GM21390 (cell line): ENCODE results near the gene PACRGL.

Experiments
- ATAC-seq: cut with Tn5 transposase; IDR thresholded peaks from one replicate; pipeline ENCODE4 v1.9.1; 2021; ENCODE audit not compliant: unreplicated experiment

The PACRGL gene

DNA sequence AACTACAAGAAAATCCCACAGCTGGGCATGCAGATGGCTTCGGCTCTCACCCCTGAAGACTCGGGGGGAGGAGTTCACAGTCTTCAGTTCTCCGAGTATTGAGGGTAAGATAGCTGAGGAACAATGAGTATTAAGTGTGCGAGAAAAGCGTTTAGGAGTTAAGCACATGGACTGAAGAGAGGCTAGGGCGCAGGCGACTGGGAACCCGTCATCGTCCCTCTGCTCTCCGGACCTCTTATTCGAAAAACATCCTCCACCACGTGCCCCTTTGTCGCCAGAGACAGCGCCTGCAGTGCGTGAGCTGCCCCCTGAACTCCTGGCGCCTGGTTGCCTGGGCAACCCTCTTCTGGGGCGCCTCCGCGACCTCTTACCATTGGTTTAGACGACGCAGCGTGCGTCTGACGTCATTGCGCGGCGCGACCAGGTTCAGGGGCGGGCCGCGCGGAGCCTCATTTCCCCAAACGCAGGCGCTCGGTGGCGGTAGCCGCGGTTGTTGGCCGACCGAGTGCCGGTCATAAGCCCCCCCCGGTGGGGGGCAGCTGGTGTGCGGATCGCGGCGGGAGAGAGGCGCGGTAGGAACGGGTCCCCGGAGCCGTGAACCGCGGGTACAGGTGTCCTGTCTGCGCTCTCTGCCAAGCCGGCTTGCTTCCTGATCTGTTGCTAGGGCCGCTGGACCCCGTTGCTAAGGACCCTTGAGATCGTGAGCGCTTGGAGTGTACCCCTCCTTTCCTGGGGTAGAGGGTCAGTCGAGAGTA, at the start of gene PACRGL:
Gene PACRGL (plus strand): TSS at position 452 of the 755 bp plus-strand sequence. CDS start 4,024 bp downstream, outside the sequence.
- peak; percentile 100 for ATAC-seq

DNA sequence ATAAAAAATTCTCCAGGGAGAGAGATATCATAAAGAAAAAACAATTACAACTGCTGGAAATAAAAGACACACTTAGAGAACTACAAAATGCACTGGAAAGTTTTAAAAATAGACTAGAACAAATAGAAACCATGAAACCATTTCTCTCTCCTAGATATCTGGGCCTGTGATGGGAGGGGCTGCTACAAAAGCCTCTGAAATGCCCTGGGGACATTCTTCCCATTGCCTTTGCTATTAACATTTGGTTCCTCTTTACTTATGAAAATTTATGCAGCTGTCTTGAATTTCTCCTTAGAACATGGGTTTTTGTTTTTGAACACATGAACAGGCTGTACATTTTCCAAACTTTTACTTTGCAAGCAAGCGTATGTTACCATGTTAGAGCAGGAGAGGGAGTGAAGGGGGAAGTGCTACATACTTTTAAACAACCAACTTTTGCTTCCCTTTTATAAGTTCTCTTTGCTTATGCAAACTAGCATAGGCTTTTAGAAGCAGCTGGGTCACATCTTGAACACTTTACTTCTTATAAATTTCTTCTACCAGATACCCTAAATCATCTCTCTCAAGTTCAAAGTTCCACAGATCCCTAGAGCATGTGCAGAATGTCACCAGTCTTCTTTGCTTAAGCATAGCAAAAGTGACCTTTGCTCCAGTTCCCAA, 47.9 kb upstream of the PACRGL start:
- ATAC-seq = no peak

DNA sequence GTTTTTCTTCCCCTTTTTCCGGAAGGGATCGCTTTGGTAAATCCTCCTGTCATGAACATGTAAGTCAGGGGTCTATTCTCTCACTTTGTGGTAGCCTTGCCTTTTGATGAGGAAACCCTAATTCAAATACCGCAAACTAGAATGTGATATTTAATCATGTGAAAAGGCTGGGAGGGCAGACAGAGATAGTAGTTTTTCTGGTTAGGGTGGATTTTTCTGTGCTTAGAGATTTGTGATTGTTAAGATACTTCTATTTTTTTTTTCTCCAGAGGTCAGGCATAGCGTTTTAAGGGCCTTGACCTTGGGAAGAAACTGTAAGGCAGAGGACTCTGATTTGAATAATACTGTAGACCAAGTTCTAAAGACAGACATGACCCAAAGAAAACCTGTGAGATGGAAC, 41.8 kb upstream of the PACRGL start:
- no peak for ATAC-seq

DNA sequence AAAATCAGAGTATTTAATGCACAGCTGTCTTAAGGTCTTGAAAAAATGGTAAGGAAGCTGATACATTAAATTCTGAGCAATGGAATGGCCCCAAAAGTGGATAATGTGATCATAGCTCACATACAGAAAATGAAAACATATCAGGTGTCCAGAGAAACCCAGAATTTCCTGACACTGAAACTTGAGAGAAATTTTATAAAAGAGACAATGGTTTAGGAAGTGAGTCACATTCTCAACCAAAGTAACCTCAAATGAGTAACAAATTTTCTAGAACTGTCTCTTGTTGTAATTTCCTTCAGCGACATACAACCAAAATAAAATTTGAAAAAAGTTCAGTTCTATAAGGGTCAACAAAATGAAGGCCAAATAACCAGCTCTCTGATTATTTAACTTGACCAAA, 37.4 kb upstream of the PACRGL start:
- ATAC-seq = no peak

DNA sequence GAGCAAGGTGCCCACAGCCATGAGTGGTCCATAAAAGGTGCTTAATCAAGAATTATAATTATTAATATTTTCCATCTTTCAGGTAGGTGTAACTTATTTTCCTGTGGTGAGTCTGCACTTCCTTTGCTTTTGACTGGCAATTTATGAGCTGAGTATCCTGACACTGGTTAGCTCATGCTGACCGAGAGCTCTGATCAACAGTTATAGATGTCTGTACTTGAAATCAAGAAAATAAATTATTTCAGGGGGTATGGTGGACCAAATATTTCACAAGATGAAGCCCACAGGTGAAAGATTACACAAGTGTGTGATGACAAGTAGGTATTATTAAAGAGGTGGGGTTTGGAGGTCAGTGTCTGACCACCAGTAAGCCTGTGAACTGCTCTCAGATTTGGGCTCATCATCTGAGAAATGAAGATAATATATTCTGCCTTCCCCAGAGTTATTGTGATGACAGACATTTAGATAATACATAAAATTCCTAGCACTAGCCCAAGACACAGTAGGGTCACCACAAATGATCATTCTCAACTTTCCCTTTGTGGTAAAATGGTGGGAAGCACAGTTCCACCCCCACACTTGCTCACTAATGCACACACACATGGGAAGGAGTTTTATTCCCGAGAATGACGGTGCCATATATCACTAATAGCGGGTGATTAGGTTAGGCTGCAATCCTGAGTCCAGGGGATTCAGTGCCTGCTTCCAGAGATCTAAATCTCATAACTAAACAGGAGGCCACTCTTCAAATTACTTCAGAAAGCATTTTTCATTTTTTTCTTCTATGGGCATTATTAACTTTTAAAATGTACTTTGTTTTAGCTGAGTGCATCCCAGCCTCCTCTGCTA, 34.0 kb upstream of the PACRGL start:
- ATAC-seq = no peak

GRCh38 chr4:20672262-20672661, 28.0 kb upstream of the PACRGL start:
- no peak for ATAC-seq

- ATAC-seq = no peak
These were observed 24.5 kb upstream of the PACRGL start for GRCh38 chr4:20675786-20676185.

DNA sequence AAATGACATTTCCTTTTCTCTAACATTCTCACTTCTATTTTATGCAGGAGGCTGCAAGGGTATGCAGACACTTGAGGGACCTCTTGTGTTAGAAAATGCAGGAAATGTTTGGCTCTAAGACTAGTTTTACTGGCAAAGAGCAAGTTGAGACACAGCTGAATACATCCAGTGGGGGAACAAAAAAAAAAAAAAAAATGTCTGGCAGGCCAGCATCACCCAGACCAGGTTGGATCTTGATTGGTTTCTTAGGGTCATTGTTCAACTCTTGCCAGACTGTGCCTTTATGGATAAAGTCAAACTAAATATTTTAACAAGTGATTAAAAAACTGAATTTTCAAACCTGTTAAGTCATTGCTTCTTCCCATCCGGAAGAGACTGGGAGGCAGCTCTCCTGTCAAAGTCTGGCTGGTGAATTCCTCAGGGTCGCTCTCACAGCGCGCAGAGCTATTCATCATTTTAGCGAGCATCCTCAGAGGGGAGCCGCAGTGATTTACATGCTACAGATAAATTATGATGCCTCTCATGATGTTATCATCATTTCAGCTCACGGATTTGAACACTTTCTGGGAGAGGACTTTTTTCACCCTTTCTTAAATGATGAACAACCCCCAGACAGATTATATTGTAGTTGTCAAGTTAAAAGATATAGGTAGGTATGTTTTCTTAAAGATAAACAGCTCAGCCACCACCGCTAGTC, 23.6 kb upstream of the PACRGL start:
- no peak for ATAC-seq

DNA sequence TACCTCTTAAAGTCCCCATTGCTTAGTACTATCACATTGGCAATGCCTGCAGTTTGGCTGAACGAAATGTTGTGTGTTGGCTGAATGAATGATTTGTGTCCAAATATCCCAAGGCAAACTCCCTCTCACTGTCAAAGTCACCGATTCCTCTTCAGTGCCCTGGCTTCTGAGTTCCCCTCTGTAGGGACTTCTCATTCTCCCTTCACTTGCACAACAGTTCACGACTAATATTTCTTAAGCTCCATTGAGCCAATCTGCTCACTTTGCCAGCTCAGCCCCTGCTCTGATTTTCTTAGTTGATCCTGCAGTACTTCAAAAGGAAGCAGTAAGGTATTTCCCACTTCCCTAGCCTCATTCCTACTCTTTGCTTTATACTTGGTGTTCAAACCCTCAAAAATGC, 21.9 kb upstream of the PACRGL start:
- no peak for ATAC-seq

DNA sequence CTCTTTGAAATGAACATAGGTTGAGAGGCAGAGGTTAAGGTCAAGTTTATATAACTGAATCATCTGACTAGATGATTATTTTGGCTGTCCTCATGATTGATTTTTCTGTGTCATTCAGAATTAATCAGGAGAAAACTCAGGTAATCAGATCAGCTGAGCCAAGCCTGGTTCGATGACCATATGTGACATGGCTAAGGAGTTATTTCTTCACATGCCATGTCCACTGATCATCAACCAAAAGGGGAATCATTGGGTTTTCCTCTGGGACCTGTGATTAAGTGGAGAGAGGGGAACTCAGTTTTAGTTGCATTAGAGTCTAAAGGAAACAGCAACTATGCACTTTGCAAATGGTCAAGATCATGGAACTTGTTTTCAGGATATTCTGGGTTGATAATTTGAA, 20.3 kb upstream of the PACRGL start:
- ATAC-seq = no peak

DNA sequence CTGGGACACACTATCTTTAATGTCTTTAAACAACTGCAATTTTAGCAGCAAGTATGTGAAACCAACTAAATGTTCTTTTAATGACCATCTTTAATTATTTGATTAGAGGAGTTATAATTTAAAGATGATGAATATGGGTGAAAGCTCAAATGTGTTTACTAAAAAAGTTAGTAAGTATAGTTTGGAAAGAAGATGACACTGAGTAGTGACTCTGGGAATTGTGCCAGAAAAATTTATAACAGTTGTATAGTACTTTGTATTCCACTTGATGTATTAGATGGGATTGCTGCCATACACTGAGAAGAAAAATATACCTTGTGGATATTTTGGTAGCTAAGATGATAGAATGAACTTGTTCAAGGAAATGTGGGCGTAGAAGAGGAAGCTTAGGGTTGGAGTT, 19.5 kb upstream of the PACRGL start:
- ATAC-seq = no peak

DNA sequence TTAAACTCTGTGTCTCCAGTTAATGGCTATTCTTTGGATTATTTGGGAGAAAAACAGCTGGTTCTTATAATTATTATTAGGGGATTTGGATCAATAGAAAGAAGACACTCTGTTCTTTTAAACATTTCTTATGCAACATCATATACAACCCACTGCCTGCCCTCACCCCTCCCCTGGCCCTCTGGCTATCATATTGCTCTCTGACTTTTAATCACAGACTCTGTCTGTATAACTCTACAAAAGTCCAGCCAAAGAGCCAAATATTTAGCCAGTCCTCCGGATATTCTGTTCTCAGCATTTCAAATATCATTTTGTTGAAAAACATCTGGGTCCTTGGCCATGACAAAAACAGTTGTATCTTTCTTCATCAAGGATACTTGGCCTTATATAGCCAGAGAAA, 19.0 kb upstream of the PACRGL start:
- ATAC-seq = no peak

- ATAC-seq = no peak
These were observed 17.4 kb upstream of the PACRGL start for GRCh38 chr4:20682853-20683252.

GRCh38 chr4:20683766-20684165, 16.5 kb upstream of the PACRGL start:
- ATAC-seq = no peak

DNA sequence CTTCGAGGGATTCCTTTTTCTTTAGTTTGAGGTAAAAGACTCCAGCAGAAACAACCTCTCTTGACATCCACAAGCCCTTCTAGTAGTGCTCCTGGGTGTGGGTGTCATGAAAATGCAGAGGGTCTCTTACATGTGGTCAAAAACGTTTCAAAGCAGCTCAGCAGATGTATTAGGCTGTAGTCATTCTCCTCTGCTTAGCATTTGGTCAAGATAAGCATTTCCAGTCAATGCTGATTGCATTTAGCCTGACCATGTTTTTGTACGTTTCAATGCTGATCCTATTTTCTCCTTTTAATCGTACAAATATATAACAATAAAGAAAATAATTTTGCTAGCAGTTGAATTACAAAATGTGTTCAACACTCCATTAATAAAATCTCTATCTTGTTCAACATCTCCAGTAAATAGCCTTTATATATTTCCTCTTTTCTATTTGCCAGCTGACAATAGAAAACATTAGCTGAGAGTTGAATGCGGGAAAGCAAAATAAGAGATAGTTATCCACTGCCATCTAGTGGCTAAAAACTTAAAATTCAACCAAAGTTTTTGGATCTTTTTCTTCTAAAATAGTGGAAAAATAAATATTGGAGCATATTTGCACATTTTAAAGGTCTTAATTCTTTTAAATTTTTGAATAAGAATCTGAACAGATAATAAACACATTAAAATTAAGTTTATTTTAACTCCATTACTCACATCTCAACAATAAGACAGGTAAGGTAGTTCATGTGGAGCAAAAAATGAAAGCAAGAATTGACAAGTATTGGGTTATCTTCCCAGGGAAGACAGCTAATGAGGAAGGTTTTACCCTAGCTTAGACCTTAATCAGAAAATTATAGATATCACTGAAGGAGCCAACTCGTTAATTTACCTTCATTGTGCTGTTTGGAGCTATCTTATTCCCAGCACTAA, 15.2 kb upstream of the PACRGL start:
- ATAC-seq = no peak

DNA sequence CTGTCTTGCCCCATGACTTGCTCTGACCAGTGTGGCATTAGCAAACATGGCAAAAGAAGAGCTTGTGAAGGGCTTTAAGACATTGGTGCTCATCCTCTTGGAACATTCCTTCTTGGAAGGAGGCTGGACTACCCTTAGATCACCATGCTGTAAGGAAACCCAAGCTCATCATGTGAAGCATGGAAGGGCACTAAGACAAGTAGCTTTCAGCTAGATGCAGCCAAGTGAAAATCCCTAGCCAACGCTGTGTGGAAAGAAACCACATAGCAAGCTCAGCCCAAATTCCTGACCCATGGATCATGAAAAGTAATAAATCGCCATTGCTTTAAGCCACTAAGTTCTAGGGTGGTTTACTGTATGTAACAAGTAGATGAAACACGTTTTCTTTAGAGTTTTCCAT, 12.4 kb upstream of the PACRGL start:
- ATAC-seq = no peak

GRCh38 chr4:20696815-20697214, 3.4 kb upstream of the PACRGL start:
- no peak for ATAC-seq

GRCh38 chr4:20698382-20698781, 1.9 kb upstream of the PACRGL start:
- ATAC-seq = no peak

GRCh38 chr4:20698820-20699219, 1.4 kb upstream of the PACRGL start:
- ATAC-seq = no peak

DNA sequence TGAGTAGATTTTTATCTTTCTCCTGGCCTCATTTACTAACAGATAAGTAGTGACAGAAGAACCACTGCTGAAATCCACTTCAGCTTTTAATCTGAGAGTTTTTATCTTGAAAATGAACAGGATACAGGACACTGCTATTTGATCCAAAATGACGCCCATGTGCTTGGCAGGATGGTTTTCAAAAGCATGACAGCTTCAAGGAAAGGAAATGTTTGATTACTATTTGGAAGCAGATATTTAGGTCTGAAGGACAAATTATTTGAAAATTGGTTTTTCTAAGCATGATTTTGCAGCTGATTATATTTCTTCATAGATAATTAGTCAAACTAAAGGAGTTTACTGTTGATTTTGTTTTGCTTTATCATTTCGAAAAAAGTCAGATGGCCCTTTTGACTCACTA, 11.1 kb downstream of the PACRGL start:
- no peak for ATAC-seq
